ENCODE data around the gene TRAPPC3L. TPM values are rescaled to one million over a fixed set of nuclear protein-coding genes. Genes with fewer than 3 reads are reported as not detected.

Gene TRAPPC3L
- total RNA-seq, 1 donor, result under 0.01 TPM

DNA sequence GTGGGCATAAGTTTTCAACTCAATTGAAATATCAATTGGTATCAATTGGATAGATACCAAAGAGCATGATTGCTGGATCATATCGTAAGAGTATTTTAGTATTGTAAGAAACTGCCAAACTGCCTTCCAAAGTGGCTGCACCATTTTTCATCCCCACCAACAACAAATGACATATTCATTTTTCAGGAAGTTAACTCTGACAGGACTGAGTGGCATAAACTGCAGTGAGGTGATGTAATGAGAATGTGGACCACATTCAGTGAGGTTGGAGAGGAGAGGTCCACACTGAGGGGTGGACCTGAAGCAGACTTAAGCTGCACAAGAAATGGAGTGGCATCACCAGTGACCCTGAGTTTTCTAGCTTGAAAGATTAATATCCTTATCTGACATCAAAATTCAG is 95.9 kb downstream of the TRAPPC3L start:
- Histone ChIP-seq H3K4me1 (ENCODE audit: insufficient read depth, low read length) (peaks cover 17% of the 10 kb centered on the region), H3K36me3 (ENCODE audit: insufficient read depth, low read length) (no peaks in the 10 kb centered on the region), H3K4me3 (ENCODE audit: insufficient read depth, low read length) (no peak overlapping the region), H2AFZ (ENCODE audit: low read length) (no peak overlapping the region), H3K27me3 (ENCODE audit: insufficient read depth, low read length) (no peaks in the 10 kb centered on the region), H3K27ac (ENCODE audit: low read depth, low read length) (no peak overlapping the region), H3K79me2 (ENCODE audit: insufficient read depth, low read length) (no peaks in the 10 kb centered on the region), H3K9me3 (ENCODE audit: low read depth, low read length) (no peaks in the 10 kb centered on the region), H4K20me1 (ENCODE audit: insufficient read depth, low read length) (no peaks in the 10 kb centered on the region), H3K4me2 (ENCODE audit: insufficient read depth, low read length) (no peak overlapping the region)
- DNase-seq (ENCODE audit: insufficient read length, low spot score, missing footprints), result no peak
- TF ChIP-seq, protein P1, sequence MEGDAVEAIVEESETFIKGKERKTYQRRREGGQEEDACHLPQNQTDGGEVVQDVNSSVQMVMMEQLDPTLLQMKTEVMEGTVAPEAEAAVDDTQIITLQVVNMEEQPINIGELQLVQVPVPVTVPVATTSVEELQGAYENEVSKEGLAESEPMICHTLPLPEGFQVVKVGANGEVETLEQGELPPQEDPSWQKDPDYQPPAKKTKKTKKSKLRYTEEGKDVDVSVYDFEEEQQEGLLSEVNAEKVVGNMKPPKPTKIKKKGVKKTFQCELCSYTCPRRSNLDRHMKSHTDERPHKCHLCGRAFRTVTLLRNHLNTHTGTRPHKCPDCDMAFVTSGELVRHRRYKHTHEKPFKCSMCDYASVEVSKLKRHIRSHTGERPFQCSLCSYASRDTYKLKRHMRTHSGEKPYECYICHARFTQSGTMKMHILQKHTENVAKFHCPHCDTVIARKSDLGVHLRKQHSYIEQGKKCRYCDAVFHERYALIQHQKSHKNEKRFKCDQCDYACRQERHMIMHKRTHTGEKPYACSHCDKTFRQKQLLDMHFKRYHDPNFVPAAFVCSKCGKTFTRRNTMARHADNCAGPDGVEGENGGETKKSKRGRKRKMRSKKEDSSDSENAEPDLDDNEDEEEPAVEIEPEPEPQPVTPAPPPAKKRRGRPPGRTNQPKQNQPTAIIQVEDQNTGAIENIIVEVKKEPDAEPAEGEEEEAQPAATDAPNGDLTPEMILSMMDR (IDR thresholded peaks at IDR 0.05; ENCODE audit: extremely low read depth, low read depth, low read length), result no peak

DNA sequence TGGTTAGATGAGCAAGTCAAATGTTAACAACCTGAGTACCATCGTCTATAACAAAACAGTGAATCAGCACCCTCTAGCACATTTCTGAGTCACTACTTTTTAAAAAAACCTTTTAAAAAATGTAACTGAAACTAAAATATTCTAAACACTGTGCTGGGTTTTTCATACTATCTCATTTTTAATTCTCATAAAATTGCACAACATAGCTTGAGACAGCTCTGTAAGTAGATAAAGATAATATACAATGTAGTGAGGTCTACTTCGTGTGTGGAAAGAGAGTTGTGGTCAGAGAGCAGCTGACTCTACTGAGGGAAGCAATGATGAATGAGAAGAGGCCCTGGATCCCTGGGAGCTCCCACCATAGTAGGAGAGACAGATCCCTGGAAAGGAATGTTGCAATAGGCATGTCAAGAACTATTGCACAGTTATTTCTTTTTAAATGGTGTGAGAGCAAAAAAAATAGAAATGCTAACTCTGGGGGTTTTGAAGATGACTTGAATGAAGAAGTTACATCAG is 97.9 kb downstream of the TRAPPC3L start:
- Histone ChIP-seq H3K27me3 (ENCODE audit: insufficient read depth, low read length) (no peaks in the 10 kb centered on the region), H3K9me3 (ENCODE audit: low read depth, low read length) (no peaks in the 10 kb centered on the region), H3K4me2 (ENCODE audit: insufficient read depth, low read length) (peak overlapping the region; percentile 72), H3K27ac (ENCODE audit: low read depth, low read length) (peak overlapping the region; percentile 93), H3K36me3 (ENCODE audit: insufficient read depth, low read length) (no peaks in the 10 kb centered on the region), H3K4me1 (ENCODE audit: insufficient read depth, low read length) (peaks cover 32% of the 10 kb centered on the region), H4K20me1 (ENCODE audit: insufficient read depth, low read length) (no peaks in the 10 kb centered on the region), H3K79me2 (ENCODE audit: insufficient read depth, low read length) (no peaks in the 10 kb centered on the region), H3K4me3 (ENCODE audit: insufficient read depth, low read length) (no peak overlapping the region), H2AFZ (ENCODE audit: low read length) (no peak overlapping the region)
- DNase-seq (ENCODE audit: insufficient read length, low spot score, missing footprints), result peak; percentile 80
- TF ChIP-seq, protein P1 (IDR thresholded peaks at IDR 0.05; ENCODE audit: extremely low read depth, low read depth, low read length), result no peak

DNA sequence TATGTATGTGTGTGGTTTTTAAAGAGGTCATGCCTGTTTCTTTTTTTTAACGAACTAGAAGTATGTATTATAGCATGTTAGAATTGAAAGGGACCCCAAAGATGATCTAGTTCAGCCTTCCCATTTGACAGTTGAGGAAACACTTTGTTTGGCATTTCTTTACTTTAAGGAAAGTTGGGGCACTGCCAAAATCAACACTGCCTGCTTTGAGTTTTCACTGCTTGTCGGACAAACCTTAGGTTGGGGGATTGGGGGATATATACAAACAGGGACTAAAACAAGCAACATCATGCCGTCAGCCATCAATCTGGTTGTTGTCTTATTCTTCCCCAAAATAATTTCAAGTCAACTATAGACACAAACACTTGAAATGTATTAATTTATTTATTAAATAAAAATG is 98.4 kb downstream of the TRAPPC3L start:
- DNase-seq (ENCODE audit: insufficient read length, low spot score, missing footprints), result no peak
- no peaks in the 10 kb centered on the region for H3K36me3 ChIP-seq (ENCODE audit: insufficient read depth, low read length)
- no peaks in the 10 kb centered on the region for H3K9me3 ChIP-seq (ENCODE audit: low read depth, low read length)
- TF ChIP-seq, protein P1 (IDR thresholded peaks at IDR 0.05; ENCODE audit: extremely low read depth, low read depth, low read length), result no peak
- peak overlapping the region; percentile 93 for H3K27ac ChIP-seq (ENCODE audit: low read depth, low read length)
- H3K27me3 ChIP-seq (ENCODE audit: insufficient read depth, low read length), result no peaks in the 10 kb centered on the region
- H4K20me1 ChIP-seq (ENCODE audit: insufficient read depth, low read length), result no peaks in the 10 kb centered on the region
- H3K4me3 ChIP-seq (ENCODE audit: insufficient read depth, low read length), result peak overlapping the region; percentile 14
- H2AFZ ChIP-seq (ENCODE audit: low read length), result no peak overlapping the region
- H3K4me1 ChIP-seq (ENCODE audit: insufficient read depth, low read length), result peaks cover 34% of the 10 kb centered on the region
- H3K4me2 ChIP-seq (ENCODE audit: insufficient read depth, low read length), result peak overlapping the region; percentile 70
- H3K79me2 ChIP-seq (ENCODE audit: insufficient read depth, low read length), result no peaks in the 10 kb centered on the region

DNA sequence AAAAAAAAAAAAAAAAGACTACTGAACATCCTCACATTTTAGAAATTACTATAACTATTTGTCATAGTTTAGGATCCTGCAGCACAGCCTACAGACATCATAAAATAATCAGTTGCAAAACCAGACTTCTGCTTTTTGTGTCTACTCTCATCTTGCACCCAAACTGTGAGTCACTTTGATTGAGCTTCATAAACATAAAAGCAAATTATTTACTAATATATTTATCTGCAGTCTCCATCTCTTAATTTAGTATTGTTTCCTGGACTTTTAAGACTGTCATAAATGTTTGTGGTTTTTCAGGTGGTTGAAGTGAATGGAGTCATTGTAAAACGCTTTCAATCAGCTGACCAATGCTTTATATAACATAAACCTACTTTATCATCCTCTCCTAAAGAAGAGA is 99.1 kb downstream of the TRAPPC3L start:
- peak overlapping the region; percentile 93 for H3K27ac ChIP-seq (ENCODE audit: low read depth, low read length)
- H2AFZ ChIP-seq (ENCODE audit: low read length), result no peak overlapping the region
- H3K9me3 ChIP-seq (ENCODE audit: low read depth, low read length), result no peaks in the 10 kb centered on the region
- DNase-seq (ENCODE audit: insufficient read length, low spot score, missing footprints), result no peak
- H3K27me3 ChIP-seq (ENCODE audit: insufficient read depth, low read length), result no peaks in the 10 kb centered on the region
- H3K4me3 ChIP-seq (ENCODE audit: insufficient read depth, low read length), result no peak overlapping the region
- H3K4me2 ChIP-seq (ENCODE audit: insufficient read depth, low read length), result no peak overlapping the region
- peaks cover 39% of the 10 kb centered on the region for H3K4me1 ChIP-seq (ENCODE audit: insufficient read depth, low read length)
- H3K79me2 ChIP-seq (ENCODE audit: insufficient read depth, low read length), result no peaks in the 10 kb centered on the region
- H3K36me3 ChIP-seq (ENCODE audit: insufficient read depth, low read length), result no peaks in the 10 kb centered on the region
- no peaks in the 10 kb centered on the region for H4K20me1 ChIP-seq (ENCODE audit: insufficient read depth, low read length)
- TF ChIP-seq, protein P1 (IDR thresholded peaks at IDR 0.05; ENCODE audit: extremely low read depth, low read depth, low read length), result no peak
